ENCODE results near the gene FAM216B.

Gene FAM216B

DNA sequence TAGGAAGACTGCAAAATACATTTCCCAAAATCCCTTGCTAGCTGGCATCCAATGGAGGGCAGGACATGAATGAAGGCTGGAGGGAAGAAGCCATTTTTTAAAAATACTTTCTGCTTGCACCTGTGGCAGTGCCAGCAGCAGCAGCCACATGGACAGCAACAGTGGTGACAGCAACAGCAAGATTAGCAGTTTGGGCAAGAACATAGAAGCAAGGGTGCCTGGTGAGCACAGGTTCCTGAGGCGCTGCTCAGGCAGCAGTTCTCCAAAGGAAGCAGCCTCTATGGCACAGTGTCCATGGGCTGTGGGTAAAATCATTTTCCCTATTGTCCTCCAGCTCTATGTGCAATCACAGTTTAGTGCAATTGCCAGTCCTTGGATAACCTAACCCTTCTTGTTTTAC lies 1.3 kb upstream of the FAM216B start:
- no peak for DNase-seq

DNA sequence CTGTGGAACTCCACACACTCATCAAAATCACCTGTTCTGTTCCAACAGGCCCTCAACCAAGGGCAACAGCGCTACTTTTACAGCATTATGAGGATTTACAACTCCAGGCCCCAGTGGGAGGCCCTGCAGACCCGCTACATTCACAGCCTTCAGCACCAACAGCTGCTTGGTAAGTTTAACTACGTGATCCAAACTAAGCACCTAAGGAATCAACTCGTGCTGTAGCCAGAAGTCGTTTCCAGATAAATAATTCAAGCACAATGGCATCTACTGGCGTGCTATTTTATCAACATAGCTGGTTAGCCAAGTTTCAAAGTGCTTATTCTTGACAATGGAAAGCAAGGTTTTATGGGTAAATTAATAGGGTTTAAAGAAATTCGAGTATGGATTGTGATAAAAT lies 5.3 kb downstream of the FAM216B start:
- DNase-seq = no peak

DNA sequence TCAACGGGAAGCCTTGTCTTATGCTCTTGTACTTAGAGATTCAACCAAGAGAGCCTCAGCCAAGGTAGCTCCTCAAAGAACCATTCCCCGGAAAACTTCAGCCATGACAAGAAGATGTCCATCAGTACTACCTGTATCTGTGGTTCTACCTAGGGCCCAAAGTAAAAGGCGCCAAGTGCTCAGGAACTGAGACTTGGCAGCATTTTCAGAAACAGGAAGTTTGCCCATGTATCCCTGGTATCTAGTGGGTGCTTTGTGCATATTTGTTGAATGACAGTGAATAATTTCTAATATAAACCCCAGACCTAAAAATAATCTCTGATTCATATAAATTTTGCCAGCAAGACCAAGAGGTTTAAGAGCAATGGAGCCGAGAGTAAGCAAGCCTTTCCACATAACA lies 7.2 kb downstream of the FAM216B start:
- no peak for DNase-seq

GRCh38 chr13:42792154-42792553 lies 10.8 kb downstream of the FAM216B start:
- DNase-seq = no peak

DNA sequence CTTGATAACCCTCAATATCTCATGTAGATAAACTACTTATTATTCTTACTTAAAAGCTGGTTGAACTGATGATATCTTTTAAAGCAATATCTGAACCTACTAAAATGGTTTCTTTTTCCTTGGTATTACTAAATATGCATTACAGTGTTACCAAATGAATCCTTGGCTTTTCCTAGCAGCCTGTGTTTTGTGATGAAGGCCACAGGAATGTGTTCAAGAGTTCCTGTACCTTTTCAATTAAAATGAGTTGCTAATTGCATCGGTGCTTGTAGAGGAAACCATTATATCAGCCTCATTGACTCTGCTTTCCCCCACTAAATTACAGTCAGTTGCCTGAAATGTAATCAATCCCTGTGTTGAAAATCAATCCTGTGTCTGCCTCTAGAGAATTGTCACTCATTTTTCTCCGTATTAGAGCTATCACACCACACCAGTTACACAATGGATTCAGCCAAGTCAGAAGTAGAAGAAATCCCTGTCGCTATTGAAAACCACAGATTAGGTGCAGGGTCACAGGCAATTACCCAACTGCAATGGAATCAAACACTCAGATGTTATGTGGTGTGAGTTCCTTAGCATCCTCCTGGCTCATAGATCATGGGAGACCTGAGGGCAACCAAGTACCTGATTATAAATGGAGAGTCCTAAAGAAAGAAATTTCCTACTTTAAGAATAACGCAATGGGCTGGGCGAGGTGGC lies 13.3 kb downstream of the FAM216B start:
- no peak for DNase-seq

- DNase-seq = no peak
Observed at GRCh38 chr13:42795666-42796065, 14.3 kb downstream of the FAM216B start.

- DNase-seq = no peak
Observed at GRCh38 chr13:42796747-42797356, 15.5 kb downstream of the FAM216B start.

- DNase-seq = no peak
Observed at GRCh38 chr13:42798118-42798517, 16.7 kb downstream of the FAM216B start.

DNA sequence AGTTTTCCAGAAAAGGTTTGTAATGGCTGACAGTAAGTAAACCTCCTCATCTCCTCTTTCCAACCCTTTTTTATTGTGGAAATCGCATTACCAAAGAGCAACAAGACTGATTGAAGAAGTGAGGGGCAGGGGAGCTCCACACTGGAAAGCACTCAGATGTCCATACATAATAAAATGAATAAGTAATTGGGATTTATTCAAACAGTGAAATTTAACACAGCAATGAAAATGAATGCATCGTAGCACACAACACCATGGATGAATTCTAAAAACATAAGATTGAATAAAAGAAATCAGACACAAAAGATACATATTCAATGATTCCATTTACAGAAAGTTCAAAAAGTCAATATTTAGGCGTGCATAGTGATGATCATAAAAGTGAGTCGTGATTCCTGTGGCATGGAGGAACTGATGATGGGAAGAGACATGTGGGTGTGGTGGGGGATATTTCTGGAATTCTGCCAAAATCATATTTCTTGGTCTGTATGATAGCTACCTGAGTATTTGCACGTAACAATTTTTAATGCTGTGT lies 18.8 kb downstream of the FAM216B start:
- DNase-seq = no peak

- DNase-seq = no peak
Observed at GRCh38 chr13:42803563-42804204, 22.3 kb downstream of the FAM216B start.

DNA sequence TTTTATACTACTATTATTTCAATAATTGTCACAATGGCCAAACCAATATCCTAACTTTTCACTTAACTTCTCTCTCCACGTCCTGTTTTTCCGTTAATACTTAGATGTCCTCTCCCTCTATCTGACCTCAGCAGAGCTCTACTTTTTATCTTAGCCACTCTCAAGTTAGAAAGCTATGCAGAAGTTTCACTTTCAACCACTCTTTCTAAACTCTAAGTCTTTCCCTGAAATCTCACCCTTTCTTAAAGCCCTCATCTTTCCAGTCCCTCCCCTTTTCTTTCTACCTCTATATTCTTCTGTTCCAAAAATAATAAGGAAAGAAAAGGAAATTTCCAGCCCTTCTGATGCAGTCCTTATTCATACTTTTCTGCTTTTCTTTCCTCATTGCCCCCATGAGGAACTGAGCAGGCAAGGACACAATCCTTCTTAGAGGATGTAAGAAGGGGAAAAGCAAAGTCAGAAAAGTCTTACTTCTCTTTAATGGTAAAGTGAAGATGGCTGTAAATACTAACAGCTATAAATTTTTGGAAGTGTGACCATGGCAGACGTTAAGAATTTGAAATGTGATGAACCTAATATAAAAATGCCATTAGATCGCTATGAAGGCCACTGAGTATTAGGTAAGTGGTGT lies 23.0 kb downstream of the FAM216B start:
- no peak for DNase-seq

DNA sequence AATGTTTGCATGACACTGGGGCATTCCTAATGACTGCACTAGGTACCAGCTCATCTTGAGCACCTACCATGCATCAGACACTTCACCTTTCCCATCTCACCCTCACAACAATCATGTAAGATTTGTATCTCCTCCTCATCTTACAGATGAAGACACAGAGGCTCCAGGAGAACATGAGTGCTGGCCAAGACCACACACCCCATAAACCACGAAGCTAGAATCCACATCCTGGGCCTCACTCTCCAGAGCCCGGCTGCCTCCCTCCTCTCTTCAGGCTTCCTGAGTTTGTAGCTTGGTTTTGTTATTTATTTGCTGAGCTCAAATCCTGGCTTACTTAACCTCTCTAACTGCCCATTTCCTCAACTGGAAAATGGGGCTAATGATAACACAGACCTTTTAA lies 25.9 kb downstream of the FAM216B start:
- no peak for DNase-seq

- DNase-seq = no peak
Observed at GRCh38 chr13:42807866-42808265, 26.5 kb downstream of the FAM216B start.

- no peak for DNase-seq
Observed at GRCh38 chr13:42808341-42808940, 27.1 kb downstream of the FAM216B start.

GRCh38 chr13:42812316-42812715 lies 30.9 kb downstream of the FAM216B start:
- DNase-seq = no peak

- no peak for DNase-seq
Observed at GRCh38 chr13:42814868-42815267, 33.5 kb downstream of the FAM216B start.

GRCh38 chr13:42815681-42816080 lies 34.3 kb downstream of the FAM216B start:
- no peak for DNase-seq

DNA sequence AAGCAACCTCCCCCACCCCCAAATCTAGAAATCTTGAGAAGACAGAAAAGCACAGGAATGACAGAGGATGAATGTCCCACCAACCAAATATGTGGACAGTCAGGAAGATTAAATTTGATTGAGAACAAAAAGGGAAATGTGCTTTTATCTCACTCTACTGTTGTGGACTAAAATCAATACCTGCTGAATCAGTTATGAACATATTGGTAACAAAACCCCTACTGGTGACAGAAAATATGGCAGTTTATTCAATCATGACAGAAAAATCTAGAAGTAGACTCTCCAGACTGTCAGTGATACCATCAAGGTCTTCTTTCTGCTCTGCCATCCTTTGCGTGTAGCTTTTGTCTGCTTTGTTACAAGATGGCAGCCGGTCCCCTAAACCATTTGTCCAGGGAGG lies 35.2 kb downstream of the FAM216B start:
- DNase-seq = no peak

GRCh38 chr13:42819687-42820086 lies 38.3 kb downstream of the FAM216B start:
- peak in 1 of 58 donors; percentile 4 for DNase-seq

- DNase-seq = no peak
Observed at GRCh38 chr13:42820451-42820850, 39.1 kb downstream of the FAM216B start.

GRCh38 chr13:42821437-42821836 lies 40.1 kb downstream of the FAM216B start:
- no peak for DNase-seq

Data from anterior cingulate cortex (tissue), 58 donors.